HepG2 (cell line): ENCODE results near the gene GLIS1.

Experiments used
- BCLAF1 ChIP-seq: fragments of 450-650 bp; IDR thresholded peaks from 2 replicates; pipeline ENCODE4 v1.6.1; 2017; ENCODE audit warnings: mild to moderate bottlenecking
- CREBL2 ChIP-seq: sonication (generic); formaldehyde crosslinking; IDR thresholded peaks from 2 replicates; pipeline ENCODE4 v1.8.1; 2023; ENCODE audit warnings: missing genetic modification reagents, mild to moderate bottlenecking, borderline replicate concordance
- GMEB1 ChIP-seq: sonication (generic); formaldehyde crosslinking; IDR thresholded peaks from 2 replicates; pipeline ENCODE4 v1.5.1; 2020; ENCODE audit warnings: missing genetic modification reagents, mild to moderate bottlenecking, borderline replicate concordance
- JUN ChIP-seq: sonication (generic); formaldehyde crosslinking; IDR thresholded peaks from 2 replicates; pipeline ENCODE4 v1.4.0; 2020; ENCODE audit warnings: mild to moderate bottlenecking, missing genetic modification reagents
- LCORL ChIP-seq, 2 experiments: fragments of 450-650 bp in 1 of 2; sonication (generic) in 1 of 2; formaldehyde crosslinking in 1 of 2; IDR thresholded peaks; 2 replicates each; pipeline versions ENCODE4 v1.5.0 to v1.6.1; 2017 to 2020; ENCODE audit warnings: antibody characterized with exemption in 1 of 2, missing genetic modification reagents in 1 of 2
- MTF1 ChIP-seq: sonication (generic); formaldehyde crosslinking; IDR thresholded peaks from 2 replicates; pipeline ENCODE4 v1.5.0; 2020; ENCODE audit warnings: missing genetic modification reagents
- POLR2A ChIP-seq, 2 experiments: IDR thresholded peaks; 2 replicates each; pipeline ENCODE4 v1.6.1; 2011; ENCODE audit warnings: low read depth in 2 of 2, low read length in 2 of 2, mild to moderate bottlenecking in 1 of 2, moderate library complexity in 1 of 2; ENCODE audit not compliant: insufficient read depth in 1 of 2
- RNF219 ChIP-seq: sonication (generic); formaldehyde crosslinking; IDR thresholded peaks from 2 replicates; pipeline ENCODE4 v1.5.0; 2020; ENCODE audit warnings: mild to moderate bottlenecking, missing genetic modification reagents
- SP1 ChIP-seq, 2 experiments: fragments of 450-650 bp in 1 of 2; sonication (generic) in 1 of 2; formaldehyde crosslinking in 1 of 2; IDR thresholded peaks; 2 replicates each; pipeline versions ENCODE4 v1.4.0 to v1.6.1; 2016 to 2020; ENCODE audit warnings: missing genetic modification reagents in 1 of 2
- ZBTB40 ChIP-seq, 2 experiments: fragments of 450-650 bp in 1 of 2; sonication (generic) in 1 of 2; formaldehyde crosslinking in 1 of 2; IDR thresholded peaks; 2 replicates each; pipeline versions ENCODE4 v1.6.1 to v1.8.0; 2016 to 2022; ENCODE audit warnings: antibody characterized with exemption in 1 of 2, mild to moderate bottlenecking in 1 of 2, missing genetic modification reagents in 1 of 2
- ZFP36 ChIP-seq: fragments of 150-350 bp; IDR thresholded peaks from 2 replicates; pipeline ENCODE4 v1.6.1; 2018; ENCODE audit warnings: borderline replicate concordance, low read length, low read depth; ENCODE audit not compliant: partially characterized antibody
- ZNF570 ChIP-seq: sonication (generic); formaldehyde crosslinking; IDR thresholded peaks from 2 replicates; pipeline ENCODE4 v1.4.0; 2020; ENCODE audit warnings: mild to moderate bottlenecking, missing genetic modification reagents, borderline replicate concordance

- no peak for TF ChIP-seq JUN (CRISPR knock-in tag)
- no peak for TF ChIP-seq SP1 (IDR thresholded peaks at IDR 0.05)
- no peak for TF ChIP-seq SP1 (CRISPR knock-in tag; IDR thresholded peaks at IDR 0.05)
- TF ChIP-seq POLR2A (IDR thresholded peaks at IDR 0.05; ENCODE audit: insufficient read depth in 1 of 2, low read depth in 2 of 2, low read length in 2 of 2): no peak
- no peak for TF ChIP-seq CREBL2
- TF ChIP-seq ZBTB40 (IDR thresholded peaks at IDR 0.05): no peak
- TF ChIP-seq ZBTB40 (CRISPR knock-in tag; IDR thresholded peaks at IDR 0.05): no peak
- TF ChIP-seq RNF219 (CRISPR knock-in tag): no peak
- TF ChIP-seq GMEB1 (CRISPR knock-in tag): no peak
- no peak for TF ChIP-seq ZNF570 (CRISPR knock-in tag)
- TF ChIP-seq ZFP36: no peak
- TF ChIP-seq LCORL (IDR thresholded peaks at IDR 0.05): no peak
- TF ChIP-seq LCORL (CRISPR knock-in tag; IDR thresholded peaks at IDR 0.05): no peak
- no peak for TF ChIP-seq BCLAF1
- no peak for TF ChIP-seq MTF1 (CRISPR knock-in tag)
These were observed 105.8 kb downstream of the GLIS1 start for GRCh38 chr1:53633073-53633704.
